ENCODE results near the gene TMEM174. TPM values are rescaled to one million over a fixed set of nuclear protein-coding genes. Genes with fewer than 3 reads are reported as not detected.
A peak's percentile ranks its signal among the peaks of the same experiment; 100 is the strongest.

The TMEM174 gene, protein sequence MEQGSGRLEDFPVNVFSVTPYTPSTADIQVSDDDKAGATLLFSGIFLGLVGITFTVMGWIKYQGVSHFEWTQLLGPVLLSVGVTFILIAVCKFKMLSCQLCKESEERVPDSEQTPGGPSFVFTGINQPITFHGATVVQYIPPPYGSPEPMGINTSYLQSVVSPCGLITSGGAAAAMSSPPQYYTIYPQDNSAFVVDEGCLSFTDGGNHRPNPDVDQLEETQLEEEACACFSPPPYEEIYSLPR
- total RNA-seq (not detected in 2 replicates), polyA plus RNA-seq (not detected in 2 replicates)

DNA sequence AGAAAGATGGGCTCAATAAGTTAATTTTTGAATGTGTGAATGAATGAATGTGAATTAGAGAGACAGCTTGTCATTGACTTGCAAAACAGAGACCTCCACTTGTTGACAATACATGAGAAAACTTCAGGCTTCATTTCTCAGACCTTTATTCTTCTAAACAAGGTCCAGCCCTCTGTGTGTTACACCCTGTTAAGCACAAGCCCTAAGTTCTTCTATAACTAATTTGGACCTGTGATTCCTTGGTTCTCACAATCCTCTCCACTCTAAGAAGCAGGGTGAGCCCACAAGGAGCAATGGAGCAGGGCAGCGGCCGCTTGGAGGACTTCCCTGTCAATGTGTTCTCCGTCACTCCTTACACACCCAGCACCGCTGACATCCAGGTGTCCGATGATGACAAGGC, at the start of gene TMEM174:
TMEM174 (plus strand) TSS at position 243 of the 400 bp plus-strand sequence; CDS start at position 294, 51 bp downstream.
- no peaks in the 10 kb centered on the region for H3K27me3 ChIP-seq
- no peak within 1 kb of the TSS for H3K4me3 ChIP-seq
- no peak for TF ChIP-seq CTCF (IDR thresholded peaks at IDR 0.05; ENCODE audit: low read depth, low read length)

GRCh38 chr5:73125289-73125688, 47.7 kb upstream of the TMEM174 start:
- DNase-seq (ENCODE audit: low read depth in 1 of 2, low spot score in 1 of 2): no peak
- no peaks in the 10 kb centered on the region for H3K36me3 ChIP-seq
- no peak overlapping the region for H3K4me3 ChIP-seq
- no peak for TF ChIP-seq CTCF (IDR thresholded peaks at IDR 0.05; ENCODE audit: low read depth, low read length)
- H3K27ac ChIP-seq: no peak overlapping the region
- peaks cover 35% of the 10 kb centered on the region for H3K27me3 ChIP-seq
- no peaks in the 10 kb centered on the region for H3K9me3 ChIP-seq (ENCODE audit: low read depth)
- H3K4me1 ChIP-seq (ENCODE audit: low read depth): no peaks in the 10 kb centered on the region

More for the DNA sequence above, at the start of gene TMEM174:
- Histone ChIP-seq H3K4me1 (ENCODE audit: low read depth) (no peaks in the 10 kb centered on the region), H3K9me3 (ENCODE audit: low read depth) (no peaks in the 10 kb centered on the region), H3K36me3 (no peaks in the 10 kb centered on the region), H3K27ac (no peak within 1 kb of the TSS)
- no peak for DNase-seq (ENCODE audit: low read depth in 1 of 2, low spot score in 1 of 2)

DNA sequence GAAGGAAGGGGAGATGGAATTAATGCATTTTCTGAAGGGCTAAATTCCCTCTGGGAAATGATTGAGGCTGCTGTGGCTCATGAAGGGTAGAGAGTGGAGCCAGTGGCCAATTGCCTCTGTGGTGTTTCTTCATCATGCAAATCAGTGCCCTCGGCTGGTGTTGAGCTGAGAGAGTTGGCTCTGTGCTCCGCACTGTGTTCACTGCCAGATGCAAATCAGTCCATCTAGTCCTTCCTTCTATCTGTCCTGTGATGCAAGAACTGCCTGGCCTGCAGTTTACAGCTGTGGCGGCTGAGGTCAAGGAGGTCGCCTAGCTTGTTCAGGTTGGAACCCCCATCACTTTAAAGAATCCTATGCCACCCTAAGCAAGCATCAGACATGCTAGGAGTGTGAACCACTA, 46.6 kb upstream of the TMEM174 start:
- peak in 1 of 2 donors; percentile 40 for DNase-seq (ENCODE audit: low read depth in 1 of 2, low spot score in 1 of 2)

DNA sequence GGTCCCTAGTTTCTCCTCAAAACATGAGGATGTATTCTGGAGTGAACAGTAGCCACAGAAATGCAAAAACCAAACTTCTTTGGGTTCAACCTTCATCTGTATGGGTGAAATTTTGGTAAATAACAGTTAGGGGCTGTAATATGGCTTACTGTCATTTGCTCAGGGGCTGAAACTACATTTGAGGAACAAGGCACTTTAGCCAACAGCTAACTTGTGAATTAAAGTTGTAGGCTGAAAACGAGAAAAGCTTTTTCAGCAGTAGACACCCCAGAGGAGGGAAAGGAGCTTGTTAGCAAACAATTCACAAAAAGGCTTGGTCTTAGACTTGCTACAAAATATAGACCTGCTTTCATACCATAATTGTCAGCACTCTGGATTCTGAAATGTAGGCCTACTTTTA, 46.0 kb upstream of the TMEM174 start:
- DNase-seq (ENCODE audit: low read depth in 1 of 2, low spot score in 1 of 2): no peak
- Histone ChIP-seq H3K4me1 (ENCODE audit: low read depth) (no peaks in the 10 kb centered on the region), H3K36me3 (no peaks in the 10 kb centered on the region), H3K27ac (no peak overlapping the region), H3K27me3 (peaks cover 18% of the 10 kb centered on the region), H3K4me3 (no peak overlapping the region), H3K9me3 (ENCODE audit: low read depth) (no peaks in the 10 kb centered on the region)
- no peak for TF ChIP-seq CTCF (IDR thresholded peaks at IDR 0.05; ENCODE audit: low read depth, low read length)

More for the DNA sequence above, 46.6 kb upstream of the TMEM174 start:
- Histone ChIP-seq H3K4me3 (no peak overlapping the region), H3K4me1 (ENCODE audit: low read depth) (no peaks in the 10 kb centered on the region), H3K27ac (no peak overlapping the region), H3K9me3 (ENCODE audit: low read depth) (no peaks in the 10 kb centered on the region), H3K27me3 (peaks cover 24% of the 10 kb centered on the region), H3K36me3 (no peaks in the 10 kb centered on the region)
- TF ChIP-seq CTCF (IDR thresholded peaks at IDR 0.05; ENCODE audit: low read depth, low read length): no peak

GRCh38 chr5:73129143-73129542, 43.9 kb upstream of the TMEM174 start:
- Histone ChIP-seq H3K4me3 (no peak overlapping the region), H3K27me3 (no peaks in the 10 kb centered on the region), H3K27ac (no peak overlapping the region), H3K4me1 (ENCODE audit: low read depth) (no peaks in the 10 kb centered on the region), H3K9me3 (ENCODE audit: low read depth) (no peaks in the 10 kb centered on the region), H3K36me3 (no peaks in the 10 kb centered on the region)
- TF ChIP-seq CTCF (IDR thresholded peaks at IDR 0.05; ENCODE audit: low read depth, low read length): no peak
- DNase-seq (ENCODE audit: low read depth in 1 of 2, low spot score in 1 of 2): no peak

Data from cardiac muscle cell (in vitro differentiated cells and primary cell).